PC-3 (cell line): ENCODE results near the gene CUEDC1. TPM values are rescaled to one million over a fixed set of nuclear protein-coding genes. Genes with fewer than 3 reads are reported as not detected.
A peak's percentile ranks its signal among the peaks of the same experiment; 100 is the strongest.

Experiments
- ATAC-seq: fragments of 200-7000 bp; cut with Tn5 transposase; 2 replicates; pipeline ENCODE4 v1.9.1; 2020; ENCODE audit warnings: mild to moderate bottlenecking, moderate library complexity
- BruUV-seq: library from RNA; stranded (reverse); fragments of 400-500 nt; replicated peaks from 2 replicates; lab custom pipeline; 2021; lab: Mats Ljungman, UMichigan
- CTCF ChIA-PET: fragments of 300-600 bp; sonication (Branson Sonifier 250); formaldehyde crosslinking; loops from one replicate; lab custom pipeline; 2022; ENCODE audit warnings: antibody characterized with exemption; lab: Charles Lee
- POLR2A ChIA-PET: fragments of 300-600 bp; sonication (Branson Sonifier 250); formaldehyde crosslinking; loops from one replicate; lab custom pipeline; 2022; ENCODE audit warnings: antibody characterized with exemption; ENCODE audit not compliant: unreplicated experiment; lab: Charles Lee
- DNase-seq: peaks from one replicate; pipeline ENCODE4 v3.0.0-alpha.2; 2015
- H2AFZ ChIP-seq: fragments of 300-600 bp; sonication (generic); 2 replicates; pipeline ENCODE4 v1.6.0; 2016; ENCODE audit warnings: antibody characterized with exemption, low read length
- H3F3A ChIP-seq: fragments of 300-600 bp; sonication (generic); one replicate; pipeline ENCODE4 v1.6.0; 2017; ENCODE audit warnings: antibody characterized with exemption, low read length, control low read depth, mild to moderate bottlenecking; ENCODE audit not compliant: unreplicated experiment
- H3K27ac ChIP-seq: fragments of 300-600 bp; sonication (generic); 2 replicates; pipeline ENCODE4 v1.5.1; 2016; ENCODE audit warnings: mild to moderate bottlenecking, low read length
- H3K27me3 ChIP-seq: fragments of 300-600 bp; sonication (generic); 2 replicates; pipeline ENCODE4 v1.6.1; 2016; ENCODE audit warnings: low read length, mixed read lengths
- H3K36me3 ChIP-seq: fragments of 300-600 bp; sonication (generic); 2 replicates; pipeline ENCODE4 v1.6.1; 2016; ENCODE audit warnings: low read depth, mixed run types, low read length, mixed read lengths
- H3K4me1 ChIP-seq: fragments of 300-600 bp; sonication (generic); 2 replicates; pipeline ENCODE4 v1.5.1; 2016; ENCODE audit warnings: low read length; ENCODE audit not compliant: insufficient read depth
- H3K4me2 ChIP-seq: fragments of 300-600 bp; sonication (generic); 2 replicates; pipeline ENCODE4 v1.6.0; 2016; ENCODE audit warnings: low read length
- H3K4me3 ChIP-seq: fragments of 300-600 bp; sonication (generic); 2 replicates; pipeline ENCODE4 v1.5.1; 2016; ENCODE audit warnings: mild to moderate bottlenecking, low read length, mixed read lengths
- H3K79me2 ChIP-seq: fragments of 300-600 bp; sonication (generic); 2 replicates; pipeline ENCODE4 v1.6.1; 2017; ENCODE audit warnings: low read length, mixed read lengths
- H3K9ac ChIP-seq: fragments of 300-600 bp; sonication (generic); 2 replicates; pipeline ENCODE4 v1.6.0; 2016; ENCODE audit warnings: mild to moderate bottlenecking, low read length
- H3K9me2 ChIP-seq: fragments of 300-600 bp; sonication (generic); replicated peaks from 2 replicates; pipeline ENCODE4 v1.6.1; 2016; ENCODE audit warnings: mixed run types, low read length, mixed read lengths
- H3K9me3 ChIP-seq: fragments of 300-600 bp; sonication (generic); 2 replicates; pipeline ENCODE4 v1.6.1; 2016; ENCODE audit warnings: low read length, mixed read lengths
- H4K20me1 ChIP-seq: fragments of 300-600 bp; sonication (generic); 2 replicates; pipeline ENCODE4 v1.6.1; 2016; ENCODE audit warnings: low read length, mixed read lengths
- EZH2 ChIP-seq: fragments of 300-600 bp; sonication (generic); IDR thresholded peaks from one replicate; pipeline ENCODE4 v1.6.1; 2017; ENCODE audit warnings: antibody characterized with exemption, mild to moderate bottlenecking, low read length; ENCODE audit not compliant: unreplicated experiment
- EZH2phosphoT487 ChIP-seq: fragments of 300-600 bp; sonication (generic); IDR thresholded peaks from 2 replicates; pipeline ENCODE4 v1.6.1; 2018; ENCODE audit warnings: mild to moderate bottlenecking, antibody characterized with exemption, low read length, borderline replicate concordance
- intact Hi-C: fragments of 100-400 bp; cut with micrococcal nuclease; formaldehyde crosslinking; loops from 2 replicates; pipeline ENCODE4 v1.9.0; 2023
- total RNA-seq: library from RNA; depleted of rRNA; stranded (reverse); fragments of >200 nt; gene quantifications from 2 replicates; pipeline ENCODE4 v1.2.3, GENCODE V29; 2014
- TF ChIP-seq, protein P1 (sequence below): fragments of 300-600 bp; sonication (generic); conservative IDR thresholded peaks from 2 replicates; pipeline ENCODE4 v1.5.1; 2017; ENCODE audit warnings: antibody characterized with exemption, low read depth, mild to moderate bottlenecking, low read length

CUEDC1 gene
- total RNA-seq, 1 experiment from 2014 or later, result 31.6 TPM

DNA sequence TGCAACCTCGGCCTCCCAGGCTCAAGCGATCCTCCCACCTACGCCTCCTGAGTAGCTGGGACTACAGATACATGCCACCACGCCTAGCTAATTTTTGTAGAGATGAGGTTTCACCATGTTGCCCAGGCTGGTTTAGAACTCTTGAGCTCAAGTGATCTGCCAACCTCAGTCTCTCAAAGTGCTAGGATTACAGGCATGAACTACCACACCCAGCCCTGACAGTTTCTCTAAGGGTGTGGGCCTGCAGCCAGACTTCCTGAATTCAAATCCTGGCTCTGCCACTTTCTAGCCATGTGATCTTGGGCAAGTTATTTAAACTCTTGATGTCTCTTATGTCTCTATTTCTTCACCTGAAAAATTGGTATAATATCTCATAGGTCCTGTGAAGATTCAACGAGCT is 5.6 kb downstream of the CUEDC1 start:
- Histone ChIP-seq H2AFZ (no peak overlapping the region), H3K9me2 (no peaks in the 10 kb centered on the region), H3K36me3 (no peaks in the 10 kb centered on the region), H3K4me3 (no peak overlapping the region), H3K4me1 (peaks cover 80% of the 10 kb centered on the region), H3K79me2 (peaks cover 85% of the 10 kb centered on the region), H4K20me1 (no peaks in the 10 kb centered on the region), H3F3A (peaks cover 18% of the 10 kb centered on the region), H3K9ac (peak overlapping the region; percentile 78), H3K4me2 (peak overlapping the region; percentile 76), H3K9me3 (no peaks in the 10 kb centered on the region), H3K27ac (peak overlapping the region; percentile 98), H3K27me3 (no peaks in the 10 kb centered on the region)
- DNase-seq, result peak; percentile 60
- intact Hi-C loops, result loop anchor here (2.0 kb wide), 3 partner anchors 31 to 45 kb away; no protein-coding TSS in a partner anchor
- no peak for ATAC-seq
- TF ChIP-seq, protein P1, sequence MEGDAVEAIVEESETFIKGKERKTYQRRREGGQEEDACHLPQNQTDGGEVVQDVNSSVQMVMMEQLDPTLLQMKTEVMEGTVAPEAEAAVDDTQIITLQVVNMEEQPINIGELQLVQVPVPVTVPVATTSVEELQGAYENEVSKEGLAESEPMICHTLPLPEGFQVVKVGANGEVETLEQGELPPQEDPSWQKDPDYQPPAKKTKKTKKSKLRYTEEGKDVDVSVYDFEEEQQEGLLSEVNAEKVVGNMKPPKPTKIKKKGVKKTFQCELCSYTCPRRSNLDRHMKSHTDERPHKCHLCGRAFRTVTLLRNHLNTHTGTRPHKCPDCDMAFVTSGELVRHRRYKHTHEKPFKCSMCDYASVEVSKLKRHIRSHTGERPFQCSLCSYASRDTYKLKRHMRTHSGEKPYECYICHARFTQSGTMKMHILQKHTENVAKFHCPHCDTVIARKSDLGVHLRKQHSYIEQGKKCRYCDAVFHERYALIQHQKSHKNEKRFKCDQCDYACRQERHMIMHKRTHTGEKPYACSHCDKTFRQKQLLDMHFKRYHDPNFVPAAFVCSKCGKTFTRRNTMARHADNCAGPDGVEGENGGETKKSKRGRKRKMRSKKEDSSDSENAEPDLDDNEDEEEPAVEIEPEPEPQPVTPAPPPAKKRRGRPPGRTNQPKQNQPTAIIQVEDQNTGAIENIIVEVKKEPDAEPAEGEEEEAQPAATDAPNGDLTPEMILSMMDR, result no peak
- POLR2A ChIA-PET, result interaction anchor here (1.2 kb wide), 1 partner anchor 89 kb away, joined by 4 read pairs; no protein-coding TSS in a partner anchor
- BruUV-seq, result no TSS peak
- CTCF ChIA-PET, result interaction anchor here (0.6 to 1.7 kb wide), 4 partner anchors 37 to 99 kb away, joined by 3 to 25 read pairs (median 4); no protein-coding TSS in a partner anchor

GRCh38 chr17:57948555-57949420 is 6.4 kb downstream of the CUEDC1 start:
- Histone ChIP-seq H3K9me2 (no peaks in the 10 kb centered on the region), H3K9ac (peak overlapping the region; percentile 78), H3F3A (peaks cover 18% of the 10 kb centered on the region), H3K9me3 (no peaks in the 10 kb centered on the region), H4K20me1 (no peaks in the 10 kb centered on the region), H3K4me3 (peak overlapping the region; percentile 33; the same call in 1 of the 2 replicates), H3K4me2 (peak overlapping the region; percentile 76), H3K36me3 (no peaks in the 10 kb centered on the region), H3K4me1 (peaks cover 75% of the 10 kb centered on the region), H3K27me3 (no peaks in the 10 kb centered on the region), H3K27ac (peak overlapping the region; percentile 98), H3K79me2 (peaks cover 82% of the 10 kb centered on the region), H2AFZ (no peak overlapping the region)
- POLR2A ChIA-PET, result interaction anchor here (0.5 to 1.5 kb wide), 12 partner anchors 12 to 98 kb away, joined by 3 to 13 read pairs (median 4); no protein-coding TSS in a partner anchor
- CTCF ChIA-PET, result interaction anchor here (0.6 to 3.1 kb wide), 12 partner anchors 14 to 98 kb away, joined by 3 to 25 read pairs (median 6); partner anchors contain the start of gene VEZF1
- peak; percentile 99 for DNase-seq
- ATAC-seq, result peak; percentile 79
- BruUV-seq, result TSS peak; percentile 90
- intact Hi-C loops, result loop anchor here (1.0 to 2.0 kb wide), 7 partner anchors 13 to 73 kb away; no protein-coding TSS in a partner anchor
- TF ChIP-seq, protein P1, result peak; percentile 46
- no peak for TF ChIP-seq EZH2
- TF ChIP-seq EZH2phosphoT487, result no peak
